CD4-positive, alpha-beta T cell treated with Interleukin-2 at 100 ng/mL for 4 hours (primary cell): Measurements from ENCODE around the gene DHRS4.
A peak's percentile ranks its signal among the peaks of the same experiment; 100 is the strongest.

Experiments used
- DNase-seq: peaks from one replicate; pipeline ENCODE4 v3.0.0-alpha.2; 2020; ENCODE audit warnings: low spot score

Gene DHRS4

DNA sequence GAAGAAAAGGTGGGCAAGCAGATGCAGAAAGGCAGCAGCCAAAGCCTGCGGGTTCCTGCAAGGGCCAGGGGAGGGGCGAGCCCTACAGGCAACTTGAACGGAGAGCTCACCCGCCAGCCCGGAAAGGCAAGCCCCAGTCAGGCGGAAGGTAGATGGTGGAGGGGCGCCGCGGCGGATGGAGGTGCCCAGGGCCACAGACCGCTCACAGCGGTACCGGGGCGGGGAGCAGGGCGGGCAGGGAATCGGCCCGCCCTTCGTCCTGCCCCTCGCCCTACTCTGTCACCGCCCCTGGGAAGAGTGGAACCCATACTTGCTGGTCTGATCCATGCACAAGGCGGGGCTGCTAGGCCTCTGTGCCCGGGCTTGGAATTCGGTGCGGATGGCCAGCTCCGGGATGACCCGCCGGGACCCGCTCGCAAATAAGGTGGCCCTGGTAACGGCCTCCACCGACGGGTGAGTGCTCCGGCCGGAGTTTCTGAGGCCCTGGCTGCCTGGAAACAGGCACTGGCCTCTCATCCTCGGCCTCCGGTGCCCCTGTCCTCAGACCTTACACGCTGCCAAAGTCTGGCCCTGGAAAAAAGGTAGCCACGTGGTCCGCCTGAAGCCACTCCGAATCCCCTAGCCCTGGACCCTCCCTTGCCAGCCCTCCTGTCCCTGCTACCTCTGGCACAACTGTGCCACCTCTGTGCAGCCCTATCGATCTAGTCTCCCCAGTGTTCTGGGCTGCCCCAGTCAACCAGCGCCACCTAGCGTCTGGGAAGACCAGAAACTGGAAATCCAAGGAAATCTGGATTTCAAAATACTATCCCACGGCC lies at the start of gene DHRS4:
DHRS4 (plus strand) TSS at position 307 of the 815 bp plus-strand sequence; CDS start at position 326, 19 bp downstream.
- DNase-seq, result peak; percentile 81

DNA sequence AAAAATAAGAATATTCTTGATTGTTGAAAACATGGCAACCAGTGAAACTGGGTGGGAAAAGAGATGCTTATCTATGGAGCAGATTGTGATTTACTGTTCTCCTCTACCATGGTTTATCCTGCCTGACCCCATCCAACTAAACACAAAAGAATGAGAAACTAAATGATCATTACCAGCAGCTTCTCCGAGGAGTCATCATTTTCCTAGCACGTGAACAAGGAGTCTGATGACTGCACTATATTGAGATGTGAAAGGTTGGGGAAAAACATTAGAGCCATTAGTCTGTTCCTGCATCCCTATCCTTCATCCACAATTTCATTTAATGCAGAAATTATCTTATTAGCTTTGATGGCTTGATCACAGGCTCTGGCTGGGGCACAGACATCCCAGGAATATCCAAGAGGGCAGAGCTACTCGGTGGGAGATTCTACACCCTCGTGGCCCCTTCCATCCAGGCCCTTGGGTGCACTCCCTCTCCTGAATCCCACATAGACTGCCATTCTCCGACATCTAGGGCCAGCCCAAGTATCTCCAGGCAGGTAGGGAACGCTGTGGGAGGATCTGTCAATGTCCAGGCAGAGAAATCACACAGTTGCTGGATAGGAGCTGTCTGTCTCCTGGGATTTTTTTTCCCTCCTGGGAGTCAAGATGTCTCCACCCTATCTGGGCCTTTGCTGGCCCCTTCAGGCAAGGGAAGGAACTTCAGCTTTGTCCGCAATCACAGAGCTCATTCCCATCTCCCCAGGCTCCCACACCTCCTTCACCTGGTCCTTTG lies 43.3 kb upstream of the DHRS4 start:
- no peak for DNase-seq

DNA sequence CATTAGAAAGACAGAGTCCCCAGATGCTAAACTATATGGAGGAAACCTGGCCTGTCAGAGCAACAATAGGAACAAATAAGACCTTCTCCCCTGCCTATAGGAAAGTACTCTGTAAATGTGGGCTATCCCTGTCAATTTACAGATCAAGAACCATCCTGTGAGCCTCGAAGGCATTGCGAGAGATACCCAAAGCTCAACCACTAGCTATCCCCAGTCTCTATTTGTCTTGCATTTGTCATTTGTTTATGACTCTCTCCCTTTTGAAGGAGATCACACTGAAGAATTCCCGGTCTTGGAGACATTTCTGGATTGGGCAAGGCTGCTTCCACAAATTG lies 42.7 kb upstream of the DHRS4 start:
- DNase-seq, result no peak

DNA sequence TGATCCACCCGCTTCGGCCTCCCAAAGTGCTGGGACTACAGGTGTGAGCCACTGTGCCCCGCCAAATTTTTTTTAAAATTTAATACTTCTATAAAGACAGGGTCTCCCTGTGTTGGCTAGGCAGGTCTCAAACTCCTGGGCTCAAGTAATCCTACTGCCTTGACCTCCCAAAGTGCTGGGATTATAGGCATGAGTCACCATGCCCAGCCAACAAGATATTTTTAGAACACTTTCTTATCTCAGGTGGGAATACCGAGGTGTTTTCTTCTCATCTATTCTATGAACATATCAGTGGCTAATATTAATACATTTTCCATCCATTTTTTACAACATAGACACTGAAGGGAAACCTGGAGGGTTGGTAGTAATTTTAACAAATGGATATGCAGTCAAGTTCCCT lies 38.0 kb upstream of the DHRS4 start:
- DNase-seq, result no peak

DNA sequence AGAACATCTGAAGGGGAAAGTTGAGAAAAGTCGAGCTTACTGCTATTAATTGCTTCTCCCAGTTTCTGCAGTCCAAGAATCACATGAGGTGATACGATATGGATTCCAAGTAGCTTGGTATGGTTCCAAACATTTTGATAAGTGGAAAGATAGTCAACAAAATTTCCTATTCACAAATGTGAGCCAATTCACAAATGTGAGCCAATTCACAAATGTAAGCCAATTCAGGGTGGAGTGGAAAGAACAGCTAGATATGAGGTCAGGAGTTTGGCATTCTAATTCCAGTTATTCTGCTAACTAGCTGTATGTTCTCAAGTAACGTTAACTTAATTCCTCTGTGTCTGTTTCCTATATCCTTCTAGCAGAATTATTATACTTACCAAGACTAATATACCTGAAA lies 37.6 kb upstream of the DHRS4 start:
- DNase-seq, result no peak

DNA sequence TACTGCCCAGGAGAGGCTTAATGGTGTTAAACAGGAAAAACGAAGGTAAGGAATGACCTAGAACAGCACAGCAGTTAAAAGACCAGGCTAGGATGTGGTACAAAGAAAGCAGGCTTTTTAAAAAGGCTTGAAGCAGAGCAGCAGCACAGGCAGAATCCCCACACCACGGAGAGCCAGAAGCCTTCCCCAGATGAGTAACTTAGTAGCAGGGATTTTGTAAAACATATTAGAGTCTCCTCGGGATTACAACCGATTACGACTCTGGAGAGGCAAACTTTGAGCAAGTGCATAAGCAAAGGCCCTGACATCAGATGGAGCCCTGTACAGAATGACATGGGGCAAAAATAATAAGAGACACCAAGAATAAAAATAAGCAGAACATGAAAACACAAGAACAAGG lies 37.1 kb upstream of the DHRS4 start:
- DNase-seq, result no peak

GRCh38 chr14:23922545-23922944 lies 31.0 kb upstream of the DHRS4 start:
- no peak for DNase-seq

GRCh38 chr14:23925523-23926075 lies 28.0 kb upstream of the DHRS4 start:
- no peak for DNase-seq

DNA sequence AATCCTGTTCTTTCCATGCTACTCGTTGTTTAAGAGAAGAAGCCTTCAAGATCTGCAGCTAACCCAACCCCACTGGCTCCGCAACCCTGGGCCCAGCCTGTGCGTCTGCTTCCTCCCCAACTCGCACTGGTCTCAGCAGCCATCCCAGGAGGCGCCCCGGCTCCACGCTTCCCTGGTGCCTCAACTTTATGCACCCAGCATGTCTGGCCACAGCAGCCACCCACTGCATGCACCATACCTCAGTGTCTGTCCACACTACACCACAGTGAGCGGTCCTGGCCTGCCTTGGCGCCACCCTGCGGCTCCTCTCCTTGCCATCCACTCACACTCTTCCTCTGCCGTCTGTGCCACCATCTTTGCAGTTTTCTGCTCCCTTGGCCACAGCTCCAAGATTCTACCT lies 27.0 kb upstream of the DHRS4 start:
- DNase-seq, result no peak

- DNase-seq, result no peak
These were observed 24.4 kb upstream of the DHRS4 start for GRCh38 chr14:23929136-23929535.

GRCh38 chr14:23929822-23930294 lies 23.7 kb upstream of the DHRS4 start:
- peak; percentile 86 for DNase-seq

GRCh38 chr14:23930742-23931141 lies 22.8 kb upstream of the DHRS4 start:
- DNase-seq, result no peak

- DNase-seq, result no peak
These were observed 21.8 kb upstream of the DHRS4 start for GRCh38 chr14:23931721-23932289.

GRCh38 chr14:23932639-23933038 lies 20.9 kb upstream of the DHRS4 start:
- no peak for DNase-seq

- no peak for DNase-seq
These were observed 20.3 kb upstream of the DHRS4 start for GRCh38 chr14:23933108-23933741.

DNA sequence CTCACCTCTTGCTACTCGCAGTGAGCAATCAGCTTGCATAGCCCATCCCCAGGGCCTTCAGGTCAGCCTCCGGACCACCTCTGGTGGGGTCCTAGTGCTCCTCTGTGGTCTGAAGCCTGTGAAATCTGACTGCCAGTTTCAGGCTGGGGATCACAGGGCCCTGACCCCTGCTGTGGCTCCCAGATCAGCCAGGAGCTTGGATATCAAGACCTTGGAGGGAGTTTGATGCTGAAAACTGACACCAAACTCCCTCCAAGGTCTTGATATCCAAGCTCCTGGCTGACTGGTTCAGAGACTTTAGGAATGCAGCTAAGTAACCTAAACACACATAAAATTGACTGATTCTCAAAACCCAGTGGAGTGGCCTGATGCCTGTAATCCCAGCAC lies 19.8 kb upstream of the DHRS4 start:
- DNase-seq, result no peak

GRCh38 chr14:23935158-23935557 lies 18.4 kb upstream of the DHRS4 start:
- DNase-seq, result no peak

GRCh38 chr14:23936084-23936829 lies 17.3 kb upstream of the DHRS4 start:
- no peak for DNase-seq

DNA sequence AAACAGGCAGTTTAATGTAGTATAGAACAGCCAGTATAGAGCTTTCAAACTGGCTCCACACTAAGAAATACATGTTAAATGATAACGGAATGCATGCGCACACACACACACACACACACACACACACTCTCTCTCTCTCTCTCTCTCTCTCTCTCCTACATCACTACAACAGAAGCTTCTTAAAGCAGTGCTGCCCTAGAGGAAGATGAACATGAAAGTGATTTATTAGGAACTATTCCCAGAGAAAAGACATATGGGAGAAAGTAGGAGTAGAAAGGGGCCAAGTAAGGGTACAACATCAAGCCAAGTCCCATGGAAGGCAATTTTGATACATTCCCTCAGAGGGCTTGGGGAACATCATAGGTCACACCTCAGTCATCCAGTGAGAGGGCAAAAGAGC lies 16.4 kb upstream of the DHRS4 start:
- no peak for DNase-seq

DNA sequence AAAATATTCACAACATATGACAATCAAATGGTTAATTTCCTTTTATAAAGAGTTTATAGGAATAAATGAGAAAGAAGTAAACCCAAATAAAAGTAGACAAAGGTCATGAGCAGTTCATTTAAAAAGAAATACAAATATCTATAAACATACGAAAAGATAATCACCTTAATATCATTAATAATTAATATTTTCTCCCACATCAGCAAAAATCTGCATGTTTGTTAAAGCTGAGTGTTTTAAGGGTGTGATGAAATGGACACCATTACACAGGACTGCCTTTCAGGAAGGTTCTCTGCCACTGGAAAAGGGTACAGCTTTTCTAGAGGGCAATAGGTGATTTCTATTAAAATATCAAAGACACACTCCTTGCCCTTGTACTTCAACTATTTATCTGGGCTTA lies 14.7 kb upstream of the DHRS4 start:
- no peak for DNase-seq

GRCh38 chr14:23939607-23940326 lies 13.8 kb upstream of the DHRS4 start:
- no peak for DNase-seq
